Glutamatergic neuron (in vitro differentiated cells): Measurements from ENCODE around the gene SFTA2. TPM values are rescaled to one million over a fixed set of nuclear protein-coding genes. Genes with fewer than 3 reads are reported as not detected.

Experiments used
- DNase-seq: peaks from one replicate; pipeline ENCODE4 v3.0.0; 2022
- H3K27ac Mint-ChIP-seq: one replicate; pipeline ENCODE4 v1.8.0; 2020; ENCODE audit warnings: mild to moderate bottlenecking, mixed read lengths, inconsistent platforms; ENCODE audit not compliant: unreplicated experiment
- H3K27me3 Mint-ChIP-seq: one replicate; pipeline ENCODE4 v1.8.0; 2020; ENCODE audit warnings: mild to moderate bottlenecking, moderate library complexity, mixed read lengths, inconsistent platforms; ENCODE audit not compliant: unreplicated experiment
- H3K36me3 Mint-ChIP-seq: one replicate; pipeline ENCODE4 v1.8.0; 2020; ENCODE audit warnings: mild to moderate bottlenecking, mixed read lengths, inconsistent platforms; ENCODE audit not compliant: unreplicated experiment
- H3K4me1 Mint-ChIP-seq: one replicate; pipeline ENCODE4 v1.8.0; 2020; ENCODE audit warnings: mild to moderate bottlenecking, low read depth, mixed read lengths, inconsistent platforms; ENCODE audit not compliant: unreplicated experiment
- H3K4me3 Mint-ChIP-seq: one replicate; pipeline ENCODE4 v1.8.0; 2020; ENCODE audit warnings: mild to moderate bottlenecking, mixed read lengths, inconsistent platforms; ENCODE audit not compliant: unreplicated experiment
- H3K9me3 Mint-ChIP-seq: one replicate; pipeline ENCODE4 v1.8.0; 2020; ENCODE audit warnings: mild to moderate bottlenecking, moderate library complexity, mixed read lengths, inconsistent platforms; ENCODE audit not compliant: unreplicated experiment
- CTCF ChIP-seq: fragments of 200-600 bp; sonication (generic); IDR thresholded peaks from one replicate; pipeline ENCODE4 v1.5.0; 2021; ENCODE audit not compliant: partially characterized antibody, unreplicated experiment
- total RNA-seq: library from RNA; stranded (reverse); fragmentation: NEBNext Ultra II Directional; extraction: Animal tissue kit (Norgen Biotek cat#: 25700); gene quantifications from one replicate; pipeline ENCODE4 v1.2.1, GENCODE V29; 2021; ENCODE audit not compliant: unreplicated experiment

Gene SFTA2
- total RNA-seq, 1 donor from 2014 or later, result not detected

GRCh38 chr6:30918670-30919069, 13.3 kb downstream of the SFTA2 start:
- no peak for DNase-seq
- no peak overlapping the region for H3K27ac Mint-ChIP-seq
- no peaks in the 10 kb centered on the region for H3K36me3 Mint-ChIP-seq
- peaks cover 11% of the 10 kb centered on the region for H3K27me3 Mint-ChIP-seq
- no peak for TF ChIP-seq CTCF
- no peak overlapping the region for H3K4me3 Mint-ChIP-seq
- H3K4me1 Mint-ChIP-seq, result peaks cover 12% of the 10 kb centered on the region
- H3K9me3 Mint-ChIP-seq, result peaks cover 1% of the 10 kb centered on the region

- peaks cover 11% of the 10 kb centered on the region for H3K27me3 Mint-ChIP-seq
- H3K4me1 Mint-ChIP-seq, result peaks cover 12% of the 10 kb centered on the region
- H3K27ac Mint-ChIP-seq, result no peak overlapping the region
- H3K9me3 Mint-ChIP-seq, result peaks cover 1% of the 10 kb centered on the region
- no peak overlapping the region for H3K4me3 Mint-ChIP-seq
- DNase-seq, result no peak
- peaks cover 3% of the 10 kb centered on the region for H3K36me3 Mint-ChIP-seq
- no peak for TF ChIP-seq CTCF
These were observed 14.5 kb downstream of the SFTA2 start for GRCh38 chr6:30917487-30917886.

GRCh38 chr6:30917041-30917440, 14.9 kb downstream of the SFTA2 start:
- DNase-seq, result no peak
- Mint-ChIP-seq H3K9me3 (peaks cover 1% of the 10 kb centered on the region), H3K4me1 (peaks cover 12% of the 10 kb centered on the region), H3K4me3 (no peak overlapping the region), H3K27ac (peak overlapping the region; percentile 16), H3K27me3 (peaks cover 11% of the 10 kb centered on the region), H3K36me3 (peaks cover 8% of the 10 kb centered on the region)
- TF ChIP-seq CTCF, result no peak

GRCh38 chr6:30915591-30915946, 16.4 kb downstream of the SFTA2 start:
- peaks cover 3% of the 10 kb centered on the region for H3K9me3 Mint-ChIP-seq
- peak overlapping the region; percentile 51 for H3K4me3 Mint-ChIP-seq
- peaks cover 12% of the 10 kb centered on the region for H3K4me1 Mint-ChIP-seq
- peaks cover 8% of the 10 kb centered on the region for H3K36me3 Mint-ChIP-seq
- DNase-seq, result no peak
- H3K27ac Mint-ChIP-seq, result peak overlapping the region; percentile 5
- TF ChIP-seq CTCF, result peak; percentile 0
- peaks cover 10% of the 10 kb centered on the region for H3K27me3 Mint-ChIP-seq

GRCh38 chr6:30914854-30915590, 16.9 kb downstream of the SFTA2 start:
- TF ChIP-seq CTCF, result peak; percentile 4
- Mint-ChIP-seq H3K9me3 (peaks cover 3% of the 10 kb centered on the region), H3K36me3 (peaks cover 8% of the 10 kb centered on the region), H3K4me3 (peak overlapping the region; percentile 97), H3K27me3 (peaks cover 10% of the 10 kb centered on the region), H3K27ac (peak overlapping the region; percentile 85), H3K4me1 (peaks cover 12% of the 10 kb centered on the region)
- no peak for DNase-seq
